Eye (tissue), 1 donor: Measurements from ENCODE around the gene TBC1D3H.
"Not testable (repeated sequence)": the region's sequence is repeated elsewhere in the genome, so short reads cannot be mapped to it uniquely, and the experiment has no call there.

Source experiments
- DNase-seq: peaks from one replicate; pipeline ENCODE4 v3.0.0-alpha.2; 2015

TBC1D3H gene

GRCh38 chr17:36388385-36389245 is at the start of gene TBC1D3H:
Gene TBC1D3H (minus strand): TSS chr17:36388435. CDS start chr17:36386895, 1,540 bp downstream.
- DNase-seq, result not testable (repeated sequence)

GRCh38 chr17:36428891-36429290 is 40.7 kb upstream of the TBC1D3H start:
- not testable (repeated sequence) for DNase-seq

- not testable (repeated sequence) for DNase-seq
These were observed 27.1 kb upstream of the TBC1D3H start for GRCh38 chr17:36415180-36415941.

- not testable (repeated sequence) for DNase-seq
These were observed 2.9 kb upstream of the TBC1D3H start for GRCh38 chr17:36390943-36391645.

DNA sequence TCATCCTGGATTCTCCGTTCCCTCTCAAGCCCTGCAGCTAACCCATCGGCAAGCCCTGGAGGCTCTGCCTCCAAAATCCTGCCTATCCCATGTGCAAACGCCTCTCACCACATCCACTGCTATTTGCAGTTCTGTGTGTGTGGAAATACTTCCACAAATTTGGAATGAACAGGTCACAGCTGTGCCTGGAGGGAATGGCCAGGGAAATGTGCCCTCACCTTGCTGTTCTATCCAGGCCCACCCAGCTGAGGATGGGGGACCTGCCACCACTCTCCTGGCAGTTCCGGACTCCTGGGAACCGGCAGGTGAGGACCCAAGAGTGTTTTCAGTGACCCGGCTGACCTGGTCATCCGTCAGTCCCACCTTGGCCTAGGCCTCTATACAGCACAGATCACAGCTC is 12.3 kb downstream of the TBC1D3H start:
- DNase-seq, result not testable (repeated sequence)

DNA sequence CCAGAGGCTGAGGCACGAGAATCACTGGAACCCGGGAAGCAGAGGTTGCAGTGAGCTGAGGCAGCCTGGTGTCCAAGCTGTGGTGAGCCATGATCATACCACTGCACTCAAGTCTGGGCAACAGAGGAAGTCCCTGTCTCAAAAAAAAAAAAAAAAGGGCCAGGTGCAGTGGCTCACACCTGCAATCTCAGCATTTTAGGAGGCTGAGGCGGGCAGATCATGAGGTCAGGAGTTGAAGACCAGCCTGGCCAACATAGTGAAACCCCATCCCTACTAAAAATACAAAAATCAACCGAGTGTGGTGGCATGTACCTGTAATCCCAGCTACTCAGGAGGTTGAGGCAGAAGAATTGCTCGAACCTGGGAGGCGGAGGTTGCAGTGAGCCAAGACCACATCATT is 25.7 kb downstream of the TBC1D3H start:
- DNase-seq, result not testable (repeated sequence)
